ENCODE results near the gene LIMS1. TPM values are rescaled to one million over a fixed set of nuclear protein-coding genes. Genes with fewer than 3 reads are reported as not detected.

Gene LIMS1
- total and polyA plus RNA-seq, 4 donors, result 48.0 to 111 (median 88.4) TPM

GRCh38 chr2:108573061-108573460 is 38.8 kb downstream of the LIMS1 start:
- DNase-seq (no peak), ATAC-seq (ENCODE audit: low FRiP score) (peak; percentile 71)
- intact Hi-C loops (cut with DNase I), result no loop called here
- Histone ChIP-seq H3K9me3 (ENCODE audit: control insufficient read depth, low read length) (no peaks in the 10 kb centered on the region), H3K27me3 (ENCODE audit: control insufficient read depth in 1 of 2, insufficient read depth in 2 of 2, low read length in 1 of 2) (no peaks in the 10 kb centered on the region), H3K27ac (ENCODE audit: low read depth in 1 of 2, low read length in 2 of 2) (no peak overlapping the region), H3K36me3 (ENCODE audit: control insufficient read depth in 1 of 2, insufficient read depth in 2 of 2, low read length in 1 of 2) (no peaks in the 10 kb centered on the region), H3K4me3 (ENCODE audit: low read length in 2 of 2) (no peak overlapping the region), H3K4me1 (ENCODE audit: control insufficient read depth in 1 of 2, insufficient read depth in 2 of 2, low read length in 2 of 2) (peaks cover 6 to 14% of the 10 kb centered on the region in 2 donors)
- WGBS, 2 donors, result 1 to 6% methylated on average over 3 of the region's 3 CpGs

- DNase-seq (no peak), ATAC-seq (ENCODE audit: low FRiP score) (no peak)
- H3K9me3 ChIP-seq (ENCODE audit: control insufficient read depth, low read length), result no peaks in the 10 kb centered on the region
- H3K27ac ChIP-seq (ENCODE audit: low read depth in 1 of 2, low read length in 2 of 2), result no peak overlapping the region
- intact Hi-C loops (cut with DNase I), result no loop called here
- H3K36me3 ChIP-seq (ENCODE audit: control insufficient read depth in 1 of 2, insufficient read depth in 2 of 2, low read length in 1 of 2), result no peaks in the 10 kb centered on the region
- 45 to 78% methylated on average over 2 of the region's 2 CpGs for WGBS, 2 donors
- no peak overlapping the region for H3K4me3 ChIP-seq (ENCODE audit: low read length in 2 of 2)
- peaks cover 6 to 14% of the 10 kb centered on the region in 2 donors for H3K4me1 ChIP-seq (ENCODE audit: control insufficient read depth in 1 of 2, insufficient read depth in 2 of 2, low read length in 2 of 2)
- H3K27me3 ChIP-seq (ENCODE audit: control insufficient read depth in 1 of 2, insufficient read depth in 2 of 2, low read length in 1 of 2), result no peaks in the 10 kb centered on the region
Observed at GRCh38 chr2:108574332-108574731, 40.1 kb downstream of the LIMS1 start.

DNA sequence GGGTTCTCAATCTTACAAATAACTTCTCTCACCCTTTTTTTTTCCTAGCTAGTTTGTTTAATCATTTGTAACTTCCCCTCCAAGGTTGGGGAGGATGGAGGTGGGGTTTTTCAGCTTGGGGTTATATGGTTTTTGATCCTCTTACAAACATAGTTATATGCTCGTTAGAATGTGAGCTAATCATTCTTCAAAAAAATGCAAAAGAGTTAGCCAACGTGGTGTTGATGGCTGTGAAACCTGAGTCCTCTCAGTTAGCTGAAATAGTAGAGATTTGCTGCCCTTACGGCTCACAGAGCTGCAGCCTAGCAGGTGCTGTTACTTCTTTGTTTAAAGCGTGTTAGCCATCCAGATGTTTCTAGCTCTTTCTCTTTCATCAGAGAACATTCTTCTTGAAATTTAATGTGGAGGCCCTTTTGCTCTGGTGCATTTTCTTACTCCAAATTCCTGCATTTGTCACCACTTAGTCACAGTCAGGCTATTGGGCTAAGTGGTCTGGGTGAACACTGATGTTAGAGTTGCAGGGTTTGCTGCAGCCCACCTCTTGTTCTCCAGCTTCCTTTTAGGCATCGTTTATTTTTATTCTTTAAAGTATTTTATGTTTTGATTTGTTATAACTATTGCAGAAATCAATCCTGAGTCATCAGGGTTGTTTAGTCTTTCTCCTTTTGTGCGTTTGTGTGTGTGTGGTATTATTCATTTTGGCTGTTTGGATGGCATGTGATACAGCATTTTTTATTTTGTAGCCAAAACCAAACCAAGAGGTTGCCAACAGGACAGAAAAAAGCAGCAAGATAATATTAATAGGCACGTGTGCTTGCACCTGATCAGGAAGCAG is 41.1 kb downstream of the LIMS1 start:
- no peak for ATAC-seq (ENCODE audit: low FRiP score)
- Histone ChIP-seq H3K27ac (ENCODE audit: low read depth in 1 of 2, low read length in 2 of 2) (no peak overlapping the region), H3K9me3 (ENCODE audit: control insufficient read depth, low read length) (no peaks in the 10 kb centered on the region), H3K36me3 (ENCODE audit: control insufficient read depth in 1 of 2, insufficient read depth in 2 of 2, low read length in 1 of 2) (no peaks in the 10 kb centered on the region), H3K4me3 (ENCODE audit: low read length in 2 of 2) (no peak overlapping the region), H3K27me3 (ENCODE audit: control insufficient read depth in 1 of 2, insufficient read depth in 2 of 2, low read length in 1 of 2) (no peaks in the 10 kb centered on the region), H3K4me1 (ENCODE audit: control insufficient read depth in 1 of 2, insufficient read depth in 2 of 2, low read length in 2 of 2) (peaks cover 6 to 11% of the 10 kb centered on the region in 2 donors)
- no peak for DNase-seq
- 24 to 25% methylated on average over 7 of the region's 7 CpGs for WGBS, 2 donors
- intact Hi-C loops (cut with DNase I), result loop anchor here in 1 of 2 donors (5.0 kb wide), 1 partner anchor 38 kb away; no protein-coding TSS in a partner anchor

DNA sequence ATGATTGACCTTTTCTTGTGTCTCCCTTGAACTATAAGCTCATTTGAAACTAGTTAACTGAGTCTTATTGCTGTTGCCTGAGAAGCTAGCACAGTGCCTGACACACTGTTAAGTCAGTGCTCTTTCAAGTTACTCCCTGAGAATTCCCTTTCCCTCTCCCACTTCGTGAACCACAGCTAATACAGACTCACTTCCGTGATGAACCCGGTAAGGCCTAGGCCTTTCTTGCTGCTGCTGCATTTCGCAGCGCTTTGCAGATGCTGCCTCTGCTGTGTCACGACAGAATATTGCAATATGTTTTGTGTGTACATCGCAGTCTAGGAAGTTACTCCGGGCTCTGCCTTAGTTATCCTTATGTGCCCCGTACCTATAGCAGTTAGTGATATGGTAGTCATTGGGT is 42.8 kb downstream of the LIMS1 start:
- 86 to 89% methylated on average over 9 of the region's 9 CpGs for WGBS, 2 donors
- no peaks in the 10 kb centered on the region for H3K27me3 ChIP-seq (ENCODE audit: control insufficient read depth in 1 of 2, insufficient read depth in 2 of 2, low read length in 1 of 2)
- H3K9me3 ChIP-seq (ENCODE audit: control insufficient read depth, low read length), result no peaks in the 10 kb centered on the region
- DNase-seq (no peak), ATAC-seq (ENCODE audit: low FRiP score) (no peak)
- peaks cover 6 to 11% of the 10 kb centered on the region in 2 donors for H3K4me1 ChIP-seq (ENCODE audit: control insufficient read depth in 1 of 2, insufficient read depth in 2 of 2, low read length in 2 of 2)
- H3K4me3 ChIP-seq (ENCODE audit: low read length in 2 of 2), result no peak overlapping the region
- intact Hi-C loops (cut with DNase I), result loop anchor here in 1 of 2 donors (5.0 kb wide), 1 partner anchor 40 kb away; no protein-coding TSS in a partner anchor
- H3K27ac ChIP-seq (ENCODE audit: low read depth in 1 of 2, low read length in 2 of 2), result no peak overlapping the region
- H3K36me3 ChIP-seq (ENCODE audit: control insufficient read depth in 1 of 2, insufficient read depth in 2 of 2, low read length in 1 of 2), result no peaks in the 10 kb centered on the region

GRCh38 chr2:108579623-108580022 is 45.4 kb downstream of the LIMS1 start:
- H3K4me1 ChIP-seq (ENCODE audit: control insufficient read depth in 1 of 2, insufficient read depth in 2 of 2, low read length in 2 of 2), result peaks cover 3 to 5% of the 10 kb centered on the region in 2 donors
- ATAC-seq (ENCODE audit: low FRiP score), result no peak
- DNase-seq, result peak in 1 of 2 donors; percentile 53
- H3K27me3 ChIP-seq (ENCODE audit: control insufficient read depth in 1 of 2, insufficient read depth in 2 of 2, low read length in 1 of 2), result no peaks in the 10 kb centered on the region
- H3K27ac ChIP-seq (ENCODE audit: low read depth in 1 of 2, low read length in 2 of 2), result no peak overlapping the region
- intact Hi-C loops (cut with DNase I), result loop anchor here (5.0 to 10.0 kb wide), 7 partner anchors 42 to 362 kb away; partner anchors contain the start of genes GCC2 (in 1 of the 2) and SULT1C4 (in 1 of the 2)
- H3K9me3 ChIP-seq (ENCODE audit: control insufficient read depth, low read length), result no peaks in the 10 kb centered on the region
- H3K36me3 ChIP-seq (ENCODE audit: control insufficient read depth in 1 of 2, insufficient read depth in 2 of 2, low read length in 1 of 2), result no peaks in the 10 kb centered on the region
- no peak overlapping the region for H3K4me3 ChIP-seq (ENCODE audit: low read length in 2 of 2)
- WGBS, 2 donors, result 27 to 33% methylated on average over 6 of the region's 6 CpGs

- peaks cover 3 to 4% of the 10 kb centered on the region in 2 donors for H3K4me1 ChIP-seq (ENCODE audit: control insufficient read depth in 1 of 2, insufficient read depth in 2 of 2, low read length in 2 of 2)
- 54 to 57% methylated on average over 1 of the region's 1 CpG for WGBS, 2 donors
- DNase-seq (no peak), ATAC-seq (ENCODE audit: low FRiP score) (no peak)
- H3K27ac ChIP-seq (ENCODE audit: low read depth in 1 of 2, low read length in 2 of 2), result no peak overlapping the region
- no peak overlapping the region for H3K4me3 ChIP-seq (ENCODE audit: low read length in 2 of 2)
- intact Hi-C loops (cut with DNase I), result loop anchor here (5.0 to 10.0 kb wide), 7 partner anchors 43 to 363 kb away; partner anchors contain the start of genes GCC2 (in 1 of the 2) and SULT1C4 (in 1 of the 2)
- no peaks in the 10 kb centered on the region for H3K9me3 ChIP-seq (ENCODE audit: control insufficient read depth, low read length)
- H3K36me3 ChIP-seq (ENCODE audit: control insufficient read depth in 1 of 2, insufficient read depth in 2 of 2, low read length in 1 of 2), result no peaks in the 10 kb centered on the region
- no peaks in the 10 kb centered on the region for H3K27me3 ChIP-seq (ENCODE audit: control insufficient read depth in 1 of 2, insufficient read depth in 2 of 2, low read length in 1 of 2)
Observed at GRCh38 chr2:108580050-108580449, 45.8 kb downstream of the LIMS1 start.

- H3K27ac ChIP-seq (ENCODE audit: low read depth in 1 of 2, low read length in 2 of 2), result peak overlapping the region in 1 of 2 donors; percentile 17
- H3K9me3 ChIP-seq (ENCODE audit: control insufficient read depth, low read length), result no peaks in the 10 kb centered on the region
- peaks cover 0 to 4% of the 10 kb centered on the region in 2 donors for H3K4me1 ChIP-seq (ENCODE audit: control insufficient read depth in 1 of 2, insufficient read depth in 2 of 2, low read length in 2 of 2)
- H3K27me3 ChIP-seq (ENCODE audit: control insufficient read depth in 1 of 2, insufficient read depth in 2 of 2, low read length in 1 of 2), result no peaks in the 10 kb centered on the region
- intact Hi-C loops (cut with DNase I), result loop anchor here (5.0 to 10.0 kb wide), 7 partner anchors 47 to 367 kb away; partner anchors contain the start of genes GCC2 (in 1 of the 2) and SULT1C4 (in 1 of the 2)
- H3K36me3 ChIP-seq (ENCODE audit: control insufficient read depth in 1 of 2, insufficient read depth in 2 of 2, low read length in 1 of 2), result no peaks in the 10 kb centered on the region
- DNase-seq, result no peak
- ATAC-seq (ENCODE audit: low FRiP score), result peak; percentile 88
- no peak overlapping the region for H3K4me3 ChIP-seq (ENCODE audit: low read length in 2 of 2)
- 39 to 55% methylated on average over 4 of the region's 4 CpGs for WGBS, 2 donors
Observed at GRCh38 chr2:108583903-108584520, 49.7 kb downstream of the LIMS1 start.

GRCh38 chr2:108585436-108585835 is 51.2 kb downstream of the LIMS1 start:
- no peak overlapping the region for H3K27ac ChIP-seq (ENCODE audit: low read depth in 1 of 2, low read length in 2 of 2)
- H3K36me3 ChIP-seq (ENCODE audit: control insufficient read depth in 1 of 2, insufficient read depth in 2 of 2, low read length in 1 of 2), result no peaks in the 10 kb centered on the region
- H3K4me3 ChIP-seq (ENCODE audit: low read length in 2 of 2), result no peak overlapping the region
- DNase-seq, result no peak
- intact Hi-C loops (cut with DNase I), result loop anchor here (10.0 kb wide), 3 partner anchors 101 to 211 kb away; partner anchors contain the start of gene SULT1C4 (in 1 of the 2)
- WGBS, 2 donors, result 78 to 86% methylated on average over 4 of the region's 4 CpGs
- H3K4me1 ChIP-seq (ENCODE audit: control insufficient read depth in 1 of 2, insufficient read depth in 2 of 2, low read length in 2 of 2), result peaks cover 0 to 4% of the 10 kb centered on the region in 2 donors
- ATAC-seq (ENCODE audit: low FRiP score), result no peak
- H3K27me3 ChIP-seq (ENCODE audit: control insufficient read depth in 1 of 2, insufficient read depth in 2 of 2, low read length in 1 of 2), result no peaks in the 10 kb centered on the region
- H3K9me3 ChIP-seq (ENCODE audit: control insufficient read depth, low read length), result no peaks in the 10 kb centered on the region
